Measurements from ENCODE around the gene SMG6. TPM values are rescaled to one million over a fixed set of nuclear protein-coding genes. Genes with fewer than 3 reads are reported as not detected.
"Not testable (repeated sequence)": the region's sequence is repeated elsewhere in the genome, so short reads cannot be mapped to it uniquely, and the experiment has no call there.

The SMG6 gene
- total RNA-seq, 1 donor from 2014 or later, result 9.2 TPM

GRCh38 chr17:2271985-2272702 lies 31.4 kb downstream of the SMG6 start:
- TF ChIP-seq CTCF (IDR thresholded peaks at IDR 0.05; ENCODE audit: insufficient read depth, low read length, severe bottlenecking), result no peak
- DNase-seq (ENCODE audit: low read depth) (no peak), FAIRE-seq (no peak)
- H3K36me3 ChIP-seq (ENCODE audit: control insufficient read depth, insufficient read depth, low read length), result peaks cover 1% of the 10 kb centered on the region
- H3K4me3 ChIP-seq (ENCODE audit: low read depth, low read length), result no peak overlapping the region
- H3K27me3 ChIP-seq (ENCODE audit: control insufficient read depth, insufficient read depth, low read length), result no peaks in the 10 kb centered on the region

GRCh38 chr17:2267354-2267753 lies 36.2 kb downstream of the SMG6 start:
- TF ChIP-seq CTCF (IDR thresholded peaks at IDR 0.05; ENCODE audit: insufficient read depth, low read length, severe bottlenecking), result no peak
- DNase-seq (ENCODE audit: low read depth), result no peak
- Histone ChIP-seq H3K27me3 (ENCODE audit: control insufficient read depth, insufficient read depth, low read length) (no peaks in the 10 kb centered on the region), H3K4me3 (ENCODE audit: low read depth, low read length) (no peak overlapping the region), H3K36me3 (ENCODE audit: control insufficient read depth, insufficient read depth, low read length) (peaks cover 3% of the 10 kb centered on the region)
- no peak for FAIRE-seq

GRCh38 chr17:2266865-2267228 lies 36.7 kb downstream of the SMG6 start:
- no peaks in the 10 kb centered on the region for H3K27me3 ChIP-seq (ENCODE audit: control insufficient read depth, insufficient read depth, low read length)
- H3K36me3 ChIP-seq (ENCODE audit: control insufficient read depth, insufficient read depth, low read length), result peaks cover 3% of the 10 kb centered on the region
- FAIRE-seq (no peak), DNase-seq (ENCODE audit: low read depth) (no peak)
- no peak for TF ChIP-seq CTCF (IDR thresholded peaks at IDR 0.05; ENCODE audit: insufficient read depth, low read length, severe bottlenecking)
- H3K4me3 ChIP-seq (ENCODE audit: low read depth, low read length), result no peak overlapping the region

GRCh38 chr17:2266045-2266864 lies 37.3 kb downstream of the SMG6 start:
- DNase-seq (ENCODE audit: low read depth) (no peak), FAIRE-seq (no peak)
- Histone ChIP-seq H3K27me3 (ENCODE audit: control insufficient read depth, insufficient read depth, low read length) (no peaks in the 10 kb centered on the region), H3K36me3 (ENCODE audit: control insufficient read depth, insufficient read depth, low read length) (peaks cover 3% of the 10 kb centered on the region), H3K4me3 (ENCODE audit: low read depth, low read length) (no peak overlapping the region)
- no peak for TF ChIP-seq CTCF (IDR thresholded peaks at IDR 0.05; ENCODE audit: insufficient read depth, low read length, severe bottlenecking)

- not testable (repeated sequence) for FAIRE-seq; H3K36me3 ChIP-seq (ENCODE audit: control insufficient read depth, insufficient read depth, low read length); H3K4me3 ChIP-seq (ENCODE audit: low read depth, low read length); H3K27me3 ChIP-seq (ENCODE audit: control insufficient read depth, insufficient read depth, low read length); DNase-seq (ENCODE audit: low read depth)
These were observed 38.4 kb downstream of the SMG6 start for GRCh38 chr17:2265166-2265565.

GRCh38 chr17:2264067-2264860 lies 39.3 kb downstream of the SMG6 start:
- peaks cover 5% of the 10 kb centered on the region for H3K36me3 ChIP-seq (ENCODE audit: control insufficient read depth, insufficient read depth, low read length)
- DNase-seq (ENCODE audit: low read depth), result no peak
- no peak overlapping the region for H3K4me3 ChIP-seq (ENCODE audit: low read depth, low read length)
- no peak for FAIRE-seq
- no peaks in the 10 kb centered on the region for H3K27me3 ChIP-seq (ENCODE audit: control insufficient read depth, insufficient read depth, low read length)
- TF ChIP-seq CTCF (IDR thresholded peaks at IDR 0.05; ENCODE audit: insufficient read depth, low read length, severe bottlenecking), result no peak

Measured in bronchial epithelial cell (primary cell).